ENCODE results near the gene CLMP.

- TF ChIP-seq CEBPB (IDR thresholded peaks at IDR 0.05; ENCODE audit: low read depth), result no peak
- TF ChIP-seq POLR2A (IDR thresholded peaks at IDR 0.05; ENCODE audit: borderline replicate concordance, extremely low read depth, insufficient read depth, insufficient read length), result no peak
- no peak for TF ChIP-seq CTCF (IDR thresholded peaks at IDR 0.05 in 2 of 3, conservative IDR thresholded peaks at IDR 0.05 in 1 of 3; ENCODE audit: borderline replicate concordance in 1 of 3, insufficient read depth in 1 of 3, low read depth in 2 of 3, low read length in 2 of 3)
- no peak for TF ChIP-seq MAX (IDR thresholded peaks at IDR 0.05)
Observed at GRCh38 chr11:123144707-123145106, 50.3 kb downstream of the CLMP start.

Data from HCT116 (cell line).